Activated CD8-positive, alpha-beta memory T cell treated with anti-CD3 and anti-CD28 coated beads, Interleukin-2, amount 50 U/mL, for 48 hours (primary cell): ENCODE results near the gene RAB5IF.
A peak's percentile ranks its signal among the peaks of the same experiment; 100 is the strongest.
"Not testable (repeated sequence)": the region's sequence is repeated elsewhere in the genome, so short reads cannot be mapped to it uniquely, and the experiment has no call there.

Experiments used
- DNase-seq: peaks from one replicate; pipeline ENCODE4 v3.0.0-alpha.2; 2020

Gene RAB5IF

DNA sequence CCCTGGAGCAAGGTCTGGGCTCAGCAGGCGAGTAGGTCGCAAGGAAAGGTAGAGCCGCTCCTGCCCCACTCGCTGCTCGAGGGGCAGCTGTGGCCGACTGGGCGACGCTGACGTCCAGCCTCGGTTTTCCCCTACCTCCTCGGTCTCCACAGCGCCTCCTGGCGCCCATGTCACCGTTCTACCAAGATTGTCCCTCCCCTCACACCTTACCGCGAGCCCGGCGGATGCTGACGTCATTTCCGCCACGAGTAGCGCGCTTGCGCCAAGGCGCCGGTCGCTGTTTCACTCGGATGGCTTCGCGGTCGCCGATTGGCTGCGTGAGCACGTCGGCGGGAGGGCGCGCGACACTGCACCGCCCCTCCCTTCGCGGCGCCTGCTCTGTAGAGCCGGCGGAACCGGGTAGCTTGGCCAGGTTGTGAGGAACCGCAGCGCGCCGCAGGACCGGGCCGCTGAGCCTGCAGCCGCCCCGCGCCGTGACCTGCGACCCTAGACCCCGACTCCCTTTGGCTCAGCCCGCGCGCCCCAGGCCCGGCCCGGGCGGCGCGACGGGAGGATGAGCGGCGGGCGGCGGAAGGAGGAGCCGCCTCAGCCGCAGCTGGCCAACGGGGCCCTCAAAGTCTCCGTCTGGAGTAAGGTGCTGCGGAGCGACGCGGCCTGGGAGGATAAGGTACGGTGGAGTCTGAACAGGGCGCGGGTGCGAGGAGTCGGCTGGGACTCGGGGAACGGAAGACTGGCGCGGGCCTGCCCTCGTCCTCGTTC is at the start of gene RAB5IF:
Gene RAB5IF (plus strand): TSS at position 381 of the 759 bp plus-strand sequence. CDS start 173 bp downstream, at position 554.
- DNase-seq, result peak; percentile 100

- no peak for DNase-seq
Observed at GRCh38 chr20:36562724-36563123, 42.9 kb upstream of the RAB5IF start.

GRCh38 chr20:36563374-36563773 is 42.2 kb upstream of the RAB5IF start:
- no peak for DNase-seq

DNA sequence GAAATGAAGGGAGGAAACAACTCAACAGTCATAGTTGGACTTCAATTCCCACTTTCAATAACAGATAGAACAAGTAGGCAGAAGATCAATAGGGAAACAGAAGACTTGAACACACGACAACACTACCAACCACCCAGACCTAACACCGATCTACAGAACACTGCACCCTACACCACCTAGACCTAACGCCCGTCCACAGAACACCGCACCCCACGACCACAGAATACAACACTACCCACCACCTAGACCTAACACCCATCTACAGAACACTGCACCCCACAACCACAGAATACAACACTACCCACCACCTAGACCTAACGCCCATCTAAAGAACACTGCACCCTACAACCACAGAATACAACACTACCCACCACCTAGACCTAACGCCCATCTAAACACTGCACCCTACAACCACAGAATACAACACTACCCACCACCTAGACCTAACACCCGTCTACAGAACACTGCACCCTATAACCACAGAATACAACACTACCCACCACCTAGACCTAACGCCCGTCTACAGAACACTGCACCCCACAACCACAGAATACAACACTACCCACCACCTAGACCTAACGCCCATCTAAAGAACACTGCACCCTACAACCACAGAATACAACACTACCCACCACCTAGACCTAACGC is 41.4 kb upstream of the RAB5IF start:
- not testable (repeated sequence) for DNase-seq

DNA sequence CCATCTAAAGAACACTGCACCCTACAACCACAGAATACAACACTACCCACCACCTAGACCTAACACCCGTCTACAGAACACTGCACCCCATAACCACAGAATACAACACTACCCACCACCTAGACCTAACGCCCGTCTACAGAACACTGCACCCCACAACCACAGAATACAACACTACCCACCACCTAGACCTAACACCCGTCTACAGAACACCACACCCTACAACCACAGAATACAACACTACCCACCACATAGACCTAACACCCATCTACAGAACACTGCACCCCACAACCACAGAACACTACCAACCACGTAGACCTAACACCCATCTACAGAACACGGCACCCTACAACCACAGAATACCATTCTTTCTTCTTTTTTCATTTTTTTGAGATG is 40.9 kb upstream of the RAB5IF start:
- not testable (repeated sequence) for DNase-seq

GRCh38 chr20:36565520-36565919 is 40.1 kb upstream of the RAB5IF start:
- DNase-seq, result no peak

DNA sequence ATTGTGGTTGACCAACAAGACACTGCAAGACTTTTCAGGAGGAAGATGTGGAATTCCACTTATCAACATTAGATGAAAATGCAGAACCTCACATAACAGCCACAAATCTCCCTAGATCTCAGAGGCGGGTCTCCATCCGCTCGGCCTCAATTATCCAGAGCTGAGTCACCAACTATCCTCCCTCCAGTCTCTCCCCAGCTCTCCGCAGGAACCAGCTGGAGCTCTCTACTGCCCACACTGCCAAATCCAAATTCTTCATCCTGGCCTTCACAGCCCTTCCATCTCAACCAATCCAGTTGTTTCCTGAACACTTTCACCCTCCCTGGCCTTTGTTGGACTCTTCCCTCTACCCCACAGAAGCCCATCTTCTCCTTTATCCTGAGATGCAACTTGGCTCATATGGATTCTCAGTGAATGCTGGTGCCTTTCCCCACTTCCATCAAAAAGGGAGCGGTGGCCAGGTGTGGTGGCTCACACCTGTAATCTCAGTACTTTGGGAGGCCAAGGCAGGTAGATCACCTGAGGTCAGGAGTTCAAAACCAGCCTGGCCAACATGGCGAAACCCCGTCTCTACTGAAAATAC is 35.6 kb upstream of the RAB5IF start:
- no peak for DNase-seq

DNA sequence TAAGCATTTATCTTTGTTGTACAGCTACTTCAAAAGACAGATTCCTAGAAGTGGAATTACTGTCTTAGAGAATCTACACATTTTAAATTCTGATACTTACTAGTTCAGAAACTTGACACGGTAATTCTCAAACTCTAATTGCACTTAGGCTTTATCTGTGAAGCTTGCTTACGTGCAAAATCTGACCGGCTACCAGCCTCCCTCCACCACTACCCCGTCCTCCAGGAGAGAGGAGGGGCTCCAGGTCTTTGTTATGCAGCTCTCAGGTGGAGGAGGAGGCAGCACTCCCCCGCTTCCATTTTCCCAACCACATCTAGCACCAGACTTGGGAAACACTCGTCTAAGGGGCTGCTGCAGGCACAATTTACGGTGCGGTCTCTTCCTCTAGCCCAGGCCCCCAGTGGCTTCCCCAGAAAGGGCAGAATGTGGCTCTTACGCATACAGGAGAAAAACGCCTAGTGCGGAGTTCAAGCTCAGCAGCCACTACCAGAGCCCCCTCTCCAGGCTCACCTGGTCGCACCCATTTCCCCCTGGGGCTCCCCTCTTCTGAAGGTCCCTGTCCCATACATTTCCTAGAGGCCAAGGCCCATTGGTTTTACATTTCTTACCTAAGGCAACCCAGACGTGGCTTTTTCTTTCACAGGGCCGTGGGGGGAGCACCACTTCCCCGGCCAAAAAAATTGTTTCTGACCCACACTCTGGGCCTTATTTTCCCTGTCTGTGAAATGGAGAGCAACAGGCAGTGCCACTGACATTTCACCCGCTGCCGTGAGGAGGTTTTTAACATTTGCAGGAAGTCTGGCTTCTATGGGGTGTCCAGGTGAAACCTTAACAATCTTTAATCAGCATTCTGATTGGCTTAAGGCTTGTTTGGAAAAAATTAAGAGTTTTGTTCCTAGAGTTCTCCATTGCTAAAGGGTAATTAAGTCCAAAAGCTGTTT is 33.7 kb upstream of the RAB5IF start:
- no peak for DNase-seq

- peak; percentile 87 for DNase-seq
Observed at GRCh38 chr20:36572701-36573102, 32.9 kb upstream of the RAB5IF start.

- DNase-seq, result peak; percentile 95
Observed at GRCh38 chr20:36573103-36573797, 32.3 kb upstream of the RAB5IF start, which contains the start of gene TGIF2. TGIF2 (plus strand) TSS chr20:36573597; CDS start chr20:36578775, 5,178 bp downstream.

GRCh38 chr20:36573798-36574365 is 31.7 kb upstream of the RAB5IF start:
- DNase-seq, result peak; percentile 74

GRCh38 chr20:36574366-36575135 is 31.0 kb upstream of the RAB5IF start:
- peak; percentile 76 for DNase-seq

DNA sequence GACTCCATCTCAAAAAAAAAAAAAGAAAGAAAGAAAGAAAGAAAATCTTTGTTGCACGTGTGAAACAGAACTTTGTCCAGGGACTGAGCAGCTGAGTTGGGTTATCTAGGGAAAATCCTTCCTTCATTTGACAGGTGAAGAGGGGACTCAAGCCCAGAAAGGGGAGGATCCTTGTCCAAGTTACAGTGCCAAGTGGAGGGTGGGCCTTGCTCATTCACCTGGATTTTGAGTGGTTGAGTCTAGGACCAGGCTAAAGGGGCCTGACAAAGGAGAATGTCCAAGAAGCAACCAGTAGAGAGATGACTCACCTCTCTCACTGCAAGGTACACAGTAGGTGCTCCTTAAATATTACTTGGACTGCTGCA is 29.5 kb upstream of the RAB5IF start:
- DNase-seq, result no peak

DNA sequence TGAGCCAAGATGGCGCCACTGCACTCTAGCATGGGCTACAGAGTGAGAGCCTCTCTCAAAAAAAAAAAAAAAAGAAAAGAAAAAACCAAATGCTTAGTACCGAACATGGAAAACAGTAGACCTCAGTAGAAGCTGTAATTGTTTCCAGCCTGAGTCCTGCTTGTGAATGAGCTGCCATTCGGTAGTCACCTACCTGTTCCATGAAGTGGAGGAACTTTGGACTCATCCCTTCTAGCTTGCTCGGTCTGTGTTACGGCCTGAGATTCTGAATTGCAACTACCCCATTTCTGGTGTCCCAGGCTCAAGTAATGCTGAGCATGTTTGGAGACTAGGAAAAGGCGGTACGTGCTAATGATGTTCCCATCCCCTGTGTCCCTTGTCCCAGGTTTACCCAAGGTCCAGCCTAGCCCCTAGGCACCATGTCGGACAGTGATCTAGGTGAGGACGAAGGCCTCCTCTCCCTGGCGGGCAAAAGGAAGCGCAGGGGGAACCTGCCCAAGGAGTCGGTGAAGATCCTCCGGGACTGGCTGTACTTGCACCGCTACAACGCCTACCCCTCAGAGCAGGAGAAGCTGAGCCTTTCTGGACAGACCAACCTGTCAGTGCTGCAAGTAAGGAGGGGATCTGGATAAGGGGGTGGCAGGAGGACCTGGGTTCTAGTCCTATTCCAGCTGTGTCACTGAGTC is 27.1 kb upstream of the RAB5IF start:
- no peak for DNase-seq

DNA sequence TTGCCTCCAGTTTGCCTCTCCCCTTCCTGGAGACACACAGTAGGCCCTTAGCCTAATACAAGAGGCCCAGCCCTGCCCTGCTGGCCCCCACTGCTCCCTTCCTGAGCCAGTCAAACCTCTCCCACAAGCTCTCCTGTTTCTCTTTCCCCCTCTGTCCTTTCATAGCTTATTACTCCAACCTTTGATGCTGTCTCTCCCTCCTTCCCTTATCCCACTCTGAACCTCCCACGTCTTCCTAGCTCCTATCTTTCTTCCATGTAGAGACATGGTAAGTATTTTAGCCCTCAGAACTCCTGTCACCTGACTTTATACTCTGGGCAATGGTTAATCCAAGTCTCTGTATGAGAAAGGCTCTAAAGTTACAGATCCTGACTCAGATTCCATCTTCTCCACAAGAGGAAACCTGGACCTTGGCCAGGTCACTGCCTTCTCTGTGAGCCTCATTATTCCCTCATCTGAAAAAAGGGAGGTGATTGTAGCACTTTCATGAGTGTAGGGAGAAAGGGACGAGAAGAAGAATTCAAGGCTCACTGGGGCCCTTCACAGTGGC is 25.5 kb upstream of the RAB5IF start:
- DNase-seq, result no peak

- DNase-seq, result no peak
Observed at GRCh38 chr20:36582322-36582721, 23.3 kb upstream of the RAB5IF start.

DNA sequence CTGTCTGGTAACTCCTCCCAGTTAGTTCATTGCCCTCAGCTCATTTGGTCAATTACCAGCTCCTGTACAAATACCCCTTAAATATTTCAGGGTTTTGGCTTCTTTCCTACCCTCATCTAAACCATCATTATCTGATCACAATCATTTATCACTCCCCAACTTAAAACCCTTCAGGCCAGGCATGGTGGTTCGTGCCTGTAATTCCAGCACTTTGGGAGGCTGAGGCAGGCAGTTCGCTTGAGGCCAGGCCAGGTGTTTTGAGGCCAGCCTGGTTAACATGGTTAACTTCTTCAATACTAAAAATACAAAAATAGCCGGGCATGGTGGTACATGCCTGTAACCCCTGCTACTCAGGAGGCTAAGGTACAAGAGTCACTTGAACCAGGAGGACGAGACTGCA is 22.8 kb upstream of the RAB5IF start:
- DNase-seq, result no peak

GRCh38 chr20:36584018-36584481 is 21.5 kb upstream of the RAB5IF start:
- no peak for DNase-seq

- no peak for DNase-seq
Observed at GRCh38 chr20:36585410-36586125, 20.0 kb upstream of the RAB5IF start.
